ENCODE data around the gene PPP1R14B.

- no peak for TF ChIP-seq EP300 (IDR thresholded peaks at IDR 0.05; ENCODE audit: borderline replicate concordance)
- no peak for TF ChIP-seq FOXM1 (IDR thresholded peaks at IDR 0.05; ENCODE audit: borderline replicate concordance, low read depth)
- no peak for TF ChIP-seq REST (IDR thresholded peaks at IDR 0.05; ENCODE audit: low read depth)
- no peak for TF ChIP-seq USF1 (IDR thresholded peaks at IDR 0.05)
- no peak for TF ChIP-seq NFIC (IDR thresholded peaks at IDR 0.05)
Observed at GRCh38 chr11:64268025-64268892, 21.5 kb upstream of the PPP1R14B start.

Data from Ishikawa (cell line).